ENCODE measurements around the gene PSME2. TPM values are rescaled to one million over a fixed set of nuclear protein-coding genes. Genes with fewer than 3 reads are reported as not detected.

PSME2 gene
- total RNA-seq, 1 donor from 2014 or later, result 144 TPM

GRCh38 chr14:24117179-24117578, 29.2 kb downstream of the PSME2 start:
- intact Hi-C loops (cut with DNase I), result no loop called here
- H3K27me3 ChIP-seq (ENCODE audit: low read depth), result no peaks in the 10 kb centered on the region
- H3K27ac ChIP-seq, result no peak overlapping the region
- no peaks in the 10 kb centered on the region for H3K9me3 ChIP-seq
- DNase-seq, result no peak
- peaks cover 23% of the 10 kb centered on the region for H3K4me1 ChIP-seq
- peaks cover 57% of the 10 kb centered on the region for H3K36me3 ChIP-seq
- no peak for ATAC-seq
- no peak for TF ChIP-seq CTCF (IDR thresholded peaks at IDR 0.05)
- no peak overlapping the region for H3K4me3 ChIP-seq

- no peaks in the 10 kb centered on the region for H3K27me3 ChIP-seq (ENCODE audit: low read depth)
- H3K9me3 ChIP-seq, result no peaks in the 10 kb centered on the region
- DNase-seq (no peak), ATAC-seq (no peak)
- TF ChIP-seq CTCF (IDR thresholded peaks at IDR 0.05), result no peak
- peaks cover 48% of the 10 kb centered on the region for H3K36me3 ChIP-seq
- H3K4me1 ChIP-seq, result peaks cover 23% of the 10 kb centered on the region
- no peak overlapping the region for H3K27ac ChIP-seq
- peak overlapping the region; percentile 77 for H3K4me3 ChIP-seq
- intact Hi-C loops (cut with DNase I), result no loop called here
Measured at GRCh38 chr14:24116128-24116814, 30.1 kb downstream of the PSME2 start.

GRCh38 chr14:24115422-24116127, 30.8 kb downstream of the PSME2 start:
- no peaks in the 10 kb centered on the region for H3K27me3 ChIP-seq (ENCODE audit: low read depth)
- peak overlapping the region; percentile 97 for H3K27ac ChIP-seq
- H3K9me3 ChIP-seq, result no peaks in the 10 kb centered on the region
- no peak for TF ChIP-seq CTCF (IDR thresholded peaks at IDR 0.05)
- intact Hi-C loops (cut with DNase I), result no loop called here
- H3K36me3 ChIP-seq, result peaks cover 41% of the 10 kb centered on the region
- no peak for DNase-seq
- peak overlapping the region; percentile 77 for H3K4me3 ChIP-seq
- no peak for ATAC-seq
- peaks cover 25% of the 10 kb centered on the region for H3K4me1 ChIP-seq

GRCh38 chr14:24114532-24115421, 31.6 kb downstream of the PSME2 start, which contains the start of the genes DCAF11 and NRL:
DCAF11 (plus strand) TSS chr14:24114777; CDS start chr14:24115595, 818 bp downstream.
NRL (minus strand) TSS chr14:24114949; CDS start chr14:24082848, 32,101 bp downstream.
- no peak for TF ChIP-seq CTCF (IDR thresholded peaks at IDR 0.05)
- Histone ChIP-seq H3K27me3 (ENCODE audit: low read depth) (no peaks in the 10 kb centered on the region), H3K4me1 (peaks cover 28% of the 10 kb centered on the region), H3K4me3 (peak within 1 kb of the TSS; percentile 77), H3K9me3 (no peaks in the 10 kb centered on the region), H3K27ac (peak within 1 kb of the TSS; percentile 97), H3K36me3 (peaks cover 33% of the 10 kb centered on the region)
- DNase-seq (peak; percentile 98), ATAC-seq (peak; percentile 96 to 97)
- intact Hi-C loops (cut with DNase I), result no loop called here
